Stimulated activated CD4-positive, alpha-beta T cell treated with anti-CD3 and anti-CD28 coated beads, Interleukin-2, amount 100 ng/mL, for 24 hours (primary cell): ENCODE measurements around the gene TMEM253.

Source experiments
- DNase-seq, 2 donors: peaks; one replicate each; pipeline ENCODE4 v3.0.0-alpha.2; 2020

The TMEM253 gene

GRCh38 chr14:21106176-21106497 is 5.3 kb downstream of the TMEM253 start:
- no peak for DNase-seq

- DNase-seq: peak; percentile 82 to 84
Observed at GRCh38 chr14:21106498-21107282, 5.8 kb downstream of the TMEM253 start.

- no peak for DNase-seq
Observed at GRCh38 chr14:21107283-21107800, 6.5 kb downstream of the TMEM253 start.

GRCh38 chr14:21108791-21109190 is 7.9 kb downstream of the TMEM253 start:
- DNase-seq: no peak

- no peak for DNase-seq
Observed at GRCh38 chr14:21109377-21110138, 8.7 kb downstream of the TMEM253 start.

GRCh38 chr14:21112255-21112654 is 11.4 kb downstream of the TMEM253 start:
- no peak for DNase-seq

GRCh38 chr14:21113369-21113768 is 12.5 kb downstream of the TMEM253 start:
- DNase-seq: no peak

- no peak for DNase-seq
Observed at GRCh38 chr14:21118933-21119332, 18.1 kb downstream of the TMEM253 start.

GRCh38 chr14:21120686-21121085 is 19.8 kb downstream of the TMEM253 start:
- DNase-seq: no peak

GRCh38 chr14:21121122-21121521 is 20.3 kb downstream of the TMEM253 start:
- no peak for DNase-seq

- DNase-seq: no peak
Observed at GRCh38 chr14:21123429-21123828, 22.6 kb downstream of the TMEM253 start.

- DNase-seq: no peak
Observed at GRCh38 chr14:21133901-21134300, 33.0 kb downstream of the TMEM253 start.

- DNase-seq: no peak
Observed at GRCh38 chr14:21136024-21136423, 35.2 kb downstream of the TMEM253 start.

- DNase-seq: no peak
Observed at GRCh38 chr14:21142357-21142756, 41.5 kb downstream of the TMEM253 start.

- DNase-seq: no peak
Observed at GRCh38 chr14:21145437-21145836, 44.6 kb downstream of the TMEM253 start.

GRCh38 chr14:21149641-21150367 is 48.9 kb downstream of the TMEM253 start:
- DNase-seq: no peak
